Mononuclear cell (primary cell): ENCODE results near the gene ZSCAN30. TPM values are rescaled to one million over a fixed set of nuclear protein-coding genes. Genes with fewer than 3 reads are reported as not detected.
A peak's percentile ranks its signal among the peaks of the same experiment; 100 is the strongest.

Experiments used
- H3K27me3 ChIP-seq: 2 replicates; pipeline ENCODE4 v1.6.0; 2011; ENCODE audit warnings: low read length, control low read depth; ENCODE audit not compliant: insufficient read depth
- H3K4me1 ChIP-seq: 2 replicates; pipeline ENCODE4 v1.5.1; 2011; ENCODE audit warnings: mild to moderate bottlenecking, low read length, control low read depth; ENCODE audit not compliant: insufficient read depth
- H3K4me3 ChIP-seq: 2 replicates; pipeline ENCODE4 v1.5.1; 2011; ENCODE audit warnings: mild to moderate bottlenecking, low read length, moderate library complexity
- H3K9me3 ChIP-seq: 2 replicates; pipeline ENCODE4 v1.5.1; 2011; ENCODE audit warnings: low read depth, mild to moderate bottlenecking, control low read depth, low read length
- total RNA-seq: library from RNA; depleted of rRNA; stranded (reverse); fragments of >200 nt; gene quantifications from one replicate; pipeline ENCODE4 v1.2.3, GENCODE V29; 2012

ZSCAN30 gene
- total RNA-seq = 6.1 TPM

DNA sequence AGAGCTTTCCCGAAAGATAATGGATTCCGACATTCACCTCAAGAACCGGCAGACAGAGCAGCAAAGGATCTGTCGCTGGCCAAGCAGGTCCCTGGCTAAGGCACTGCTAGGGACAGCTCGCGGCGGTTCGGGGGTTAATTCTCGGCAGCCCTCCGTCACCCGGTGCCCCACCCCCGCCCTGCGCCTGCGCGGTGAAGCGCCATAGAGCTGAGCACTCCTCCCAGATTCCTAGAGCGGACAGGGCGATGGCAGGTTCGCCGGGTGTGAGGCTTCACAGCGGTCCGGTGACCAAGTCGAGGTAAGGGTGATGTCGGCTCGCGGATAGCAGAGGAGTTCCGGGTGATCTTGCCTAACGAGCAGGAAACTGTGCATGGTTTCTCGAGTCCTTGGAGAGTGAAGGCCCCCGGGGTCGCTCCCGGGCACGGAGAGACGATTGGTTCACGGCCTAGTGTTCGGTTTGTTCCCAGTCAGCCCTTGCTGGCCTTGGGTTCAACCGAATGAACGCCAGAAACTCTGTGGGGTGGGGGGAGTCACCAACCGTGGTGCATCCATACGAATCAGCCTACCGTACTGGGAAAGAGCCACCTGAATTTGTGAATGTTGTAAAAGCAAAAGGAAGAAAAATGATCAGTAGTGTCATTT, at the start of gene ZSCAN30:
Gene ZSCAN30, minus strand, starts transcription at position 136 of the 642 bp plus-strand sequence. CDS start 25,877 bp downstream, outside the sequence.
- Histone ChIP-seq H3K27me3 (no peaks in the 10 kb centered on the region), H3K9me3 (no peaks in the 10 kb centered on the region), H3K4me3 (peak within 1 kb of the TSS; percentile 60), H3K4me1 (peaks cover 22% of the 10 kb centered on the region)

DNA sequence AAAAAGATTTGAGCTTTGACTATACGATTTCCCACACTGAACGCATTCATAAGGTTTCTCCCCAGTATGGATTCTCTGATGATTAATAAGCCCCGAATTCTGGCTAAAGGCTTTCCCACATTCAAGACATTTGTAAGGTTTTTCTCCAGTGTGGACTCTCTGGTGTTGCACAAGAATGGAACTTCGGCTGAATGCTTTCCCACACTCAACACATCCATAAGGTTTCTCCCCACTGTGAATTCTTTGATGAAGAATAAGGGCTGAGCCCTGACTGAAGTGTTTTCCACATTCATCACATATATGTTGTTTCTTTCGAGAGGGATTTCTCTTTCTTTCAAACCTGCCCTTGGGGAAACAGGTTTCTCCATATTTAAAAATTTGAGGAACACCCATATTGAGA, 47.3 kb upstream of the ZSCAN30 start:
- no peak overlapping the region for H3K4me3 ChIP-seq
- H3K27me3 ChIP-seq = no peaks in the 10 kb centered on the region
- H3K4me1 ChIP-seq = peaks cover 14% of the 10 kb centered on the region
- no peaks in the 10 kb centered on the region for H3K9me3 ChIP-seq

DNA sequence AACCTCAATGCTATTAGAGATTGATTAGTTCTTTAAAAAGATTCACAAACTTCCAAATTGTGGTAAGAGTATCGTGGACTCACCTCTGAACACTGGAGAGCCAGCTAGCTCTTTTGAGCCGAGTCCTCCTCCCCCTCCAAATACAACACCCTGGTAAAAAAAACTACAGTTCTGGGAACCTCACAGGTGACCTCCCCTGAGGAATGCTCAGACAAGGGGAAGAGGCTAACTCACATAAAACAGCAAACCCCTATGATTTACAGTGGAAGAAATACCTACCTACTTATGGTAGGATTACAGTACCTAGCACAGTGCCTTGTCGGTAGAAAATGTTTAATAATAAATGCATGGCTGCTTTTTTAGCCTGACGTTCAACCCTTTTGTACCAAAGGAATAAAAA, 45.8 kb upstream of the ZSCAN30 start:
- Histone ChIP-seq H3K4me1 (peaks cover 11% of the 10 kb centered on the region), H3K4me3 (no peak overlapping the region), H3K27me3 (no peaks in the 10 kb centered on the region), H3K9me3 (no peaks in the 10 kb centered on the region)

DNA sequence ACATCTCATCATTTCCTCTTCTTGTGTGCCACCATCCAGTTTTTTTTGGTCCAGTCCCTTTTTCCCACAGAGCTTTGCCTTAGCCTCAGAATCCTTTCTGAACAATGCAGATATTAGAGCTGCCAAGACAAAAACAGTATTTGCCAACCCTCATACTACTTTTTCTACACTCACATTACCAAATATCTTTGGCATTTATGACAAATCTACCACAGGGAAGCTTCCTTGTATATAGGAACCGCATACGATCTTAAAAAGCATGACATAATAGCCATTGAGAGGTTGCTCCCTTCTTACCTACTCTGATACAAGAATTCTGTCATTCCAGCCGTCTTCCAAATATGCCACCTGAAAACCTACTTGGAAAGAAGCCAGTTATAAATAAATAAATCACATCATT, 44.8 kb upstream of the ZSCAN30 start:
- H3K27me3 ChIP-seq = no peaks in the 10 kb centered on the region
- no peak overlapping the region for H3K4me3 ChIP-seq
- H3K9me3 ChIP-seq = no peaks in the 10 kb centered on the region
- peaks cover 4% of the 10 kb centered on the region for H3K4me1 ChIP-seq

DNA sequence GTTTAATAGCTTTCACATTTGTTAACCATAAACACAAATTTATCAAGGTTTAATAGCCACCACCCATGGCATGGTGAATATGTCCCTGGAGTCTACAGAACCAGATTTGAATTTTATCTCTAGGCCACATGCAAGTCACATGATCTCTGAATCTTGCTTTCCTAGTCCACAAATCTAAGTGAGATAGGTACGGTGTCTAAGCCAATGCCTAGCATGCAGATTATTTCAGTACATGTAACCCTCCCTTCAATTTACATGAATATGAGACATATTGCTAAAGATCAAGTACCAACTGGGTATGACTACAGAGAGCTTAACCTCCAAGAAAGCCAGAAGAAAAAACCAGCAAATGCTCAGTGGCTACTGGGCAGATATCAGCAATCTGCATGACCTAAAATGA, 44.2 kb upstream of the ZSCAN30 start:
- Histone ChIP-seq H3K27me3 (no peaks in the 10 kb centered on the region), H3K9me3 (no peaks in the 10 kb centered on the region)

DNA sequence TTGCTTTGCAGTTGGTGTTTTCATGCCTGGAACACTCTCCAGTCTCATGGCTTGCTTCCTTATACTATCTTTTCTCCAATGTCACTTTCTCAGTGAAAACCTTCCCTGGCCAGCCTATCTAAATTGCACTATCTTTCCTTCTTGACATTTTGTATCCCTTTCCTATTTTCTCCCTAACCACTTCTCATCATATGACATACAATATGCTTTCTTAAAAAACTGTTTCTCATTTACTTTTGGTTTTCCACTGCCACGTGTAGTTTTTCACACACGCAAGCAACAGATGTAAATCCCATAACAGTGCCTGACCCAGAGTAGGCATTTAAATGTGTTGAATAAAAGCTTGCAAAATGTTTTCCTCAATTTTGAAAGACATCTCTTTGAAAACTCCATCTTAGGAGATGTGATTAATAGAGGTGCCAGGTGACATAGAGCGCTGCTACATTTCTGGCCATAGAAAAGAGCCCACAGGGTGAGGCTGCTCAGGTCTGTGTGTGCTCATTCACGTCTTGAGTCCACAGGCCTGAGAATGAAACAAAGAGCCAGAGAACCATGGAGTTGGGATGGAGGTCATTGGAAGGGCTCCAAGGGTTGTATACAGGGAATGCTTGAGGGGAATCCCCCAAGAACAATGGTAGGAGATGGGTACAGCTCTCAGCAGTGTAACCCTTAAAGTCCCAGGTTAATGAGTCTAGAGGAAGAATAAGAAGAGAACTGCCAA, 41.5 kb upstream of the ZSCAN30 start:
- no peaks in the 10 kb centered on the region for H3K27me3 ChIP-seq
- H3K9me3 ChIP-seq = peaks cover 4% of the 10 kb centered on the region
- H3K4me1 ChIP-seq = no peaks in the 10 kb centered on the region
- H3K4me3 ChIP-seq = no peak overlapping the region

More for the DNA sequence above, 44.2 kb upstream of the ZSCAN30 start:
- H3K4me1 ChIP-seq = no peaks in the 10 kb centered on the region
- H3K4me3 ChIP-seq = no peak overlapping the region

DNA sequence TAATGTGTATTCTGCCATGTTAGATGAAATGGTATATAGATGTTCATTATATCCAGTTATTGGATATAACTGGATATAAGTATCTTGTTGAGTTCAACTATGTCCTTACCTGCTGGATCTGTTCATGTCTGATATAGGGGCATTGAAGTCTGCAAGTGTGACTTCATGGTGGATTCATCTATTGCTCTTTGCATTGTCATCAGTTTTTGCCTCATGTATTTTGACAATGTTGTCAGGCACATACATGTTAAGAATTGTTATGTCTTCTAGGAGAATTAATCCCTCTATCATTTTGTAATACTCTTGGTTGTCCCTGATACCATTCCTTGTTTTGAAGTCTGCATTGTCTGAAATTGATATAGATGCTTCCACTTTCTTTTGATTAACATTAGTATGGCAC, 38.8 kb upstream of the ZSCAN30 start:
- no peak overlapping the region for H3K4me3 ChIP-seq

DNA sequence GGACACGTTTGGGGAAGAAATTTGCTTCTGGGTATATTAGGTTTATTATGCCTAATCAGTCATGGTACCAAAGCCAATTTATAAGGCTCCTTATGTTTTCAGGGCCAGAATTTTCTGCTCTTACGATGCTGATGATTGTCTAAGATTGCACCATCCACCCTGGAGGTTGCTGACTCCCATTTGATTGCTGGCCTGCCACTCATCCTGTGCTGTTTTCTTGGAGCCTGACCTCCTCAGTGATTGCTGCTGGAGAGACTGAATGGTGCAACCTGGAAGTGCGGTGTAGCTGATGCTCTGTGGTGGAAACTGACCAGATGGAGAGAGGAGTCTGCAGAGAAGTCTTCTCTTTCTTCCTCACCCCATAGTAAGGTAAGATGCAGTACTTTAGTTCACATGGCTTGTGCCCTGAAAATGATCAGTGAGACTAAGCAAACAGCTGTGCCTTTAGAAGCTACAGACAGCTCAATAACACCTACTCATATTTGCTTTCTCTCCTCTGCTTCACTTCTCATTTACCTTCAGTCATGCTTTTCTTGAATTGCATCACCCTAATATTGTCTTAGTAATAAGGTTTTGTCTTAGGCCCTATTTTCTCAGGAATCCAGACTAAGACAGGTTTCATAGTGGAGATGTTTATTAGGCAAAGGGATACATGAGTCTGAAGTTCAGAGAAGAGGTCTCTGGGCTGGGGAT, 36.8 kb upstream of the ZSCAN30 start:
- H3K4me1 ChIP-seq = no peaks in the 10 kb centered on the region
- peaks cover 4% of the 10 kb centered on the region for H3K9me3 ChIP-seq
- H3K27me3 ChIP-seq = no peaks in the 10 kb centered on the region
- H3K4me3 ChIP-seq = no peak overlapping the region

More for the DNA sequence above, 38.8 kb upstream of the ZSCAN30 start:
- Histone ChIP-seq H3K4me1 (no peaks in the 10 kb centered on the region), H3K27me3 (no peaks in the 10 kb centered on the region), H3K9me3 (peaks cover 4% of the 10 kb centered on the region)

DNA sequence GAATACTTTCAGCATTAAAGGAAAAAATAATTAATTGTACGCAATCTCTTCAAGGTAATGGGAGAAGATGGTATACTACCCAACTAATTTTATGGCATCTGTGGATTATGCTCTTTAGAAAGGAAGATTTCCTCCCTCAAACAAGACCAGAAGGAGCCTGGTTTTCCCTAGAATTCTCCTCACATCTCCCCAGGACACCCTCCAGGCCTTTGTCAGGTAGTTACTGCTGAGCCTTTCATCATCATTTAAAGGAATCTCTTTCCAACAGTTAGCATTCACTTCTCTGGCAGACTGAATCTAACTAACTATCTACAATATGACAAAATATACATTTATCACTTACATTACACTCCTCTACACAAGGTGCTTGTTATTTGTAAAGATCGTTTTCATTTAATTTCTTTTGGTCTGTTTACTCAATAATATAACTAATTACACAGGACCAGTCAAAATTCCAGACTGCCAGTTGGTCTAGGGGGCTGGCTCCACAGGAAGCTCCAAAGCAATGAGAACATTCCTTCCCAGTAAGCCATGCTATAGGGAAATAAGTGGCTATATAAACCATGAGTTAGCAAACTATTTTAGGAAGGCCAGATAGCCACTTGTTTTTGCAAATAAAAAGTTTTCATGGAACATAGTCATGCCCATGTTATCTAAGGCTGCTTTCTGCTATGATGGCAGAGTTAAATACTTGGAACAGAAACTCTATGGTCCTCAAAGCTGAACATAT, 35.1 kb upstream of the ZSCAN30 start:
- no peak overlapping the region for H3K4me3 ChIP-seq
- H3K27me3 ChIP-seq = no peaks in the 10 kb centered on the region
- peaks cover 4% of the 10 kb centered on the region for H3K9me3 ChIP-seq
- no peaks in the 10 kb centered on the region for H3K4me1 ChIP-seq

DNA sequence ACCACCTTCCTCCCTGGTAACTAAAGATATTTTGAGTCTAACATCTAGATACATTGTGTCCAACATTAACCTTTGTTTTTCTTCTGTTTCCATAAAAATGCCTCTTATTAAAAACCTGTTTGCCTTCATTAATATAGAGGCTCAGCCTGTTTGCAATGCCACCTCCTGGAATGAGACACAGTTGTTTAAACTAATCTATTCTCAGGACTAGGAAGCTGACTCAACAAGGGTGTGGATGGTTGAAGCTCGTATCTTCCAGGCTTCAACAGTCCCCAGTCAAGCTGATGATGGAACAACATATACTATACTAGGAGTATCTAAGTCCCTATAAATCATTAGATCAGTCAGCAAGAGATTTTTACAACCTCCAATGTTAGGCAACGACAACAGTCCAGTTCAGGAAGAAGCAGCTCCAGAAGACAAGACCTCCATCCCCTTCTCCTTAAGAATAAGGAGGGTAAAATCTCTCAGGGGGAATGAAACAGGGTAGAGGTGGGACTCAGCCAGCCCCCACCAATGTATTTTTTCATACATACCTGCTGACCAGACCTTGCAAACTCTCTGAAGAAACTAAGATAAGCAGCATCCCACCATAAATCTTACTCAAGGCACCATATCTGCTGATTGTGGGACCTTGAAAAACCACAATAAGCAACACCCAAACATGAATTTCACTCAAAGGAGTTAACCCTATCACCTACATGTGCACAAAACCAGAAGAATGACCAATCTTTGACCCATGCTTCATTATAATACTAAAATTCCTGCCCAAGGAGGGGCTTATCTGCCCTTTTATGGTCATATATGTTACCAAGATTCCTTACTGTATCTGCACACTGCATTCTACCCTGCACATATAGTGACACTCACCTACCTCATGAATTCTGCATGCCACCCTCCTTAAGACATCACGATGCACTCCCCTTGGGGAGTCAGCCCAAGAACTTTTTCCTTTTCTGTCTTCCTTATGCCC, 32.7 kb upstream of the ZSCAN30 start:
- Histone ChIP-seq H3K9me3 (no peaks in the 10 kb centered on the region), H3K4me3 (no peak overlapping the region), H3K27me3 (no peaks in the 10 kb centered on the region), H3K4me1 (no peaks in the 10 kb centered on the region)

DNA sequence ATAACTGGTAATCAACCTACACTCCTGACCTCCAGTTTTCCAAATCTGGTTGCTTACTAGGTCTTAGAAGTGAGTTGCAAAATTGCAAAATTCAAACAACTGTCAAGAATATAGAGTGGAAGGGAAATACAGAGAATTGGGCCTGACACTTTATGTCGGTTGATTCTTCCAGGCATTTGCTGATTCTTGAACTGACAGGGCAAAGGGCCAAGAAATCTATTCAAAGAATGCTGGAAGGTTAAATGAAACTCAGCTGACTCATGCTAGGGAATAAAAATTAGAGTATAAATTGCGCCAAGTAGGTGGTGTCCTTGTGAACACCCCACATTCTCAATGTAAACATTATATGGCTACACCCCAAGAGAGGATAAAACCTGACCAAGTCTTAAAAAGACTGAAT, 21.5 kb upstream of the ZSCAN30 start:
- Histone ChIP-seq H3K27me3 (no peaks in the 10 kb centered on the region), H3K9me3 (peaks cover 74% of the 10 kb centered on the region), H3K4me3 (no peak overlapping the region)

DNA sequence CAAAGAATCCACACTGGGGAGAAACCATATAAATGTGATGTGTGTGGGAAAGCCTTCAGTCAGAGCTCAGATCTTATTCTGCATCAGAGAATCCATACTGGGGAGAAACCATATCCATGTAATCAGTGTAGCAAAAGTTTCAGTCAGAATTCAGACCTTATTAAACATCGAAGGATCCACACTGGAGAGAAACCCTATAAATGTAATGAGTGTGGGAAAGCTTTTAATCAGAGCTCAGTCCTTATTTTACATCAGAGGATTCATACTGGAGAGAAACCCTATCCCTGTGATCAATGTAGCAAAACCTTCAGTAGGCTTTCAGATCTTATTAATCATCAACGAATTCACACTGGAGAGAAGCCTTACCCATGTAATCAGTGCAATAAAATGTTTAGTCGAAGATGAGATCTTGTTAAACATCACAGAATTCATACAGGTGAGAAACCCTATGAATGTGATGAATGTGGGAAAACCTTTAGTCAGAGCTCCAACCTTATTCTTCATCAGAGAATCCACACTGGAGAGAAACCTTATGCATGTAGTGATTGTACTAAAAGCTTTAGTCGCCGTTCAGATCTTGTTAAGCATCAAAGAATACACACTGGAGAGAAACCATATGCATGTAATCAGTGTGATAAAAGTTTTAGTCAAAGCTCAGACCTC, 16.7 kb upstream of the ZSCAN30 start:
- H3K4me3 ChIP-seq = no peak overlapping the region
- H3K4me1 ChIP-seq = no peaks in the 10 kb centered on the region
- peaks cover 93% of the 10 kb centered on the region for H3K9me3 ChIP-seq
- no peaks in the 10 kb centered on the region for H3K27me3 ChIP-seq

More for the DNA sequence above, 21.5 kb upstream of the ZSCAN30 start:
- H3K4me1 ChIP-seq = no peaks in the 10 kb centered on the region

DNA sequence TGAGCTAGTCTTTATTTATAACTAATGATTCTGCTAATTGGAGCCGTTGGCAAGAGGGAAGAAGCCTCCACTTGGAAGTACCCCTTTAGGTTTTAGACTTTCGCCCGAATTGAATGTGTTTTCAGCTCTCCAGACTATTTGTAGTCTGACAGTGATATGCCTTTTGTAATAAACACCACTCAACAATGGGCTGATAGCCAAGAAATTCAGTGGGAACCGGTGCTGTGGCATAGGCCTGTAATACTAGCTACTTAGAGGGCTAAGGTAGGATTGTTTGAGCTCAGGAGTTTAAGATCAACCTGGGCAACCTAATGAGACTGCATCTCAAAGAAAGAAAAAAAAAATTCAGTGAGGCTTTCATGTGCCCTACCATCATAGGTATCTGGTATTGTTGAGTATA, 13.6 kb upstream of the ZSCAN30 start:
- Histone ChIP-seq H3K4me3 (no peak overlapping the region), H3K9me3 (peaks cover 80% of the 10 kb centered on the region), H3K4me1 (no peaks in the 10 kb centered on the region), H3K27me3 (no peaks in the 10 kb centered on the region)

DNA sequence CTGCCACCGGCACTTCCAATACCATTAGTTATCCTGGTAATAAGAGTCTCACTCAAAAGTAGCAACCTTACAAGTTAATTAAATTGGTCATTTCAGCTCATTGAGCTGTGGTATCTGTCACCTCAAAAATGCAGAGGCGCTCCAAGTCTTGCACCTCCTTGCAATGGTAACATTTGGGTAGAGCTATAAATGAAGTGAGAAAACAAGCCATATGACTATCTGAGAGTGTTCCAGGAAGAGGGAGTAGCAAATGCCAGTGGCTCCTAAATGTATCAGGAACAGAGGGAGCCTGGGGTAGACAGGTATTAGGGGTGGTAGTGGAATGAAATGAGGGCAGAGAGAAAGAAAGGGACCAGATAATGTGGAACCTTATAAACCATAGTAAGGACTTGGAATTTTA, 6.0 kb upstream of the ZSCAN30 start:
- H3K4me1 ChIP-seq = peaks cover 6% of the 10 kb centered on the region
- H3K27me3 ChIP-seq = no peaks in the 10 kb centered on the region
- no peak overlapping the region for H3K4me3 ChIP-seq
- H3K9me3 ChIP-seq = peaks cover 15% of the 10 kb centered on the region
